ENCODE data around the gene PRDX5.

PRDX5 gene

DNA sequence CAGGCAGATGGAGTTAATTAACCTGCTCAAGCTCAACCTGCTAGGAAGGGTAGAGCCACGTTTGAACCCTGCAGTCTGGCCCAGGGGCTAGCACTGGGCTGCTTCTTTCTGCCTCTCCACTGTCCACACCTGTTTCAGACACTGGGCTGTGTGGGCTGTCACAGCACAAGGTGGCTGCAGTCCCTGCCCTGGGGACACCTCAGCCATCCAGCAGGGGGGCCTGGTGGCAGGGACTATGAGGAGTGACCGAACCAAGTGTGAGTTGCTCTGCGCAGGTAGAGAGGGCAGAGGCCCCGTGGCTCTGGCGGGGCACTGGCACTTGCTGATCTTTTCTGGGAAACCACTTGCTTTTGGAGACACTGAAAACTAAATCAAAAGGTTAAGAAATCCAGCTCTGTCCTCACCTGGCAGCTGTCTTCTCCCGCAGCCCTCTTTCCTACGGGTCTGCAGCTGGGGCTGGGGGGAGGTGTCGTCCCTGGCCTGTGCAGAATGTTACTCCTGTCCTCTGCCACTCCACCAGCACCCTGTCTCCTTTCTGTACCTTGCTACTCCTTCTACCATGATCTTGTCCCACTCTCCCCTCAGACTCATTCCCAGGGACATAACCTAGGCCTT lies 39.2 kb upstream of the PRDX5 start (continued):
- TF ChIP-seq, protein P1, sequence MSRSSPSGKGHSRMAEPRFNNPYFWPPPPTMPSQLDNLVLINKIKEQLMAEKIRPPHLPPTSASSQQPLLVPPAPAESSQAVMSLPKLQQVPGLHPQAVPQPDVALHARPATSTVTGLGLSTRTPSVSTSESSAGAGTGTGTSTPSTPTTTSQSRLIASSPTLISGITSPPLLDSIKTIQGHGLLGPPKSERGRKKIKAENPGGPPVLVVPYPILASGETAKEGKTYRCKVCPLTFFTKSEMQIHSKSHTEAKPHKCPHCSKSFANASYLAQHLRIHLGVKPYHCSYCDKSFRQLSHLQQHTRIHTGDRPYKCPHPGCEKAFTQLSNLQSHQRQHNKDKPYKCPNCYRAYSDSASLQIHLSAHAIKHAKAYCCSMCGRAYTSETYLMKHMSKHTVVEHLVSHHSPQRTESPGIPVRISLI (tag by site-specific recombination; IDR thresholded peaks at IDR 0.05) = no peak

DNA sequence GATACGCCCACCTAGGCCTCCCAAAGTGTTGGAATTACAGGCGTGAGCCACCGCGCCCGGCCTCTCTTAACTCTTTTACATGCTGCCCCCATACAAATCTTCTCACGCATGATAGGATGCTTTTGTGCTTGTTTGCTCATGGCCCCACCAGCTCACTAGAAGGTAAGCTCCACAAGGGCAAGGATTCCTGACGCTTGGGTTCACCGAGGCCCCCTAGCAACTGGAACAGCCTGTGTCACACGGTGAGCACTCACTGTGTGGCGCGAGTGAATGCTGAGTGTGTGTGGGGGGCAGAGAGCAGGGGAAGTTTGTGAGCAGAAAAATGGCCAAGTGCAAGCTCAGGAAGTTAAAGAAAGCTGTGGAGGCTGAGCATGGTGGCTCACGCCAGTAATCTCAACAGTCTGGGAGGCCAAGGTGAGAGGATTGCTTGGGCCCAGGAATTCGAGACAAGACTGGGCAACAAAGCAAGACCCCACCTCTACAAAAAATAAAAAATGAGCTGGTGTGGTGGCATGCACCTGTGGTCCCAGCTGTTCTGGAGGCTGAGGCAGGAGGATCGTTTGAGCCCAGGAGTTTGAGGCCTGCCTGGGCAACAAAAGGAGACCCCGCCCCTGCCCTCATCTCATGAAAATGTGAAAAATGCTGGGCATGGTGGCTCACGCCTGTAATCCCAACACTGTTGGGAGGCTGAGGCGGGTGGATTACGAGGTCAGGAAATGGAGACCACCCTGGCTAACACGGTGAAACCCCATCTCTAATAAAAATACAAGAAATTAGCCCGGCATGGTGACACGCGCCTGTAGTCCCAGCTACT lies 35.8 kb upstream of the PRDX5 start:
- Histone ChIP-seq H3K9me3 (ENCODE audit: control insufficient read depth, insufficient read depth, low read depth, low read length) (no peaks in the 10 kb centered on the region), H3K27ac (ENCODE audit: extremely low read depth, low read depth, low read length) (no peak overlapping the region), H3K4me3 (ENCODE audit: low read depth, low read length) (no peak overlapping the region), H3K4me1 (ENCODE audit: control insufficient read depth, insufficient read depth, low read length) (no peaks in the 10 kb centered on the region; the same call in 1 of the 2 replicates), H3K36me3 (ENCODE audit: control insufficient read depth in 2 of 2, insufficient read depth in 1 of 2, low read length in 2 of 2) (peaks cover 9 to 48% of the 10 kb centered on the region in 2 experiments; a peak in 2 of 3 replicates)
- ChIA-PET CTCF (interaction anchor here (0.5 to 2.0 kb wide), 3 partner anchors 21 to 516 kb away, joined by 3 to 8 read pairs (median 3); no protein-coding TSS in a partner anchor), POLR2A (interaction anchor here (0.7 to 1.2 kb wide), 3 partner anchors 11 to 472 kb away, joined by 3 to 7 read pairs (median 4); partner anchors contain the start of gene TRMT112)
- TF ChIP-seq ZNF121 (tag by site-specific recombination; IDR thresholded peaks at IDR 0.05) (peak; percentile 73), ZBTB17 (tag by site-specific recombination; IDR thresholded peaks at IDR 0.05) (no peak)

DNA sequence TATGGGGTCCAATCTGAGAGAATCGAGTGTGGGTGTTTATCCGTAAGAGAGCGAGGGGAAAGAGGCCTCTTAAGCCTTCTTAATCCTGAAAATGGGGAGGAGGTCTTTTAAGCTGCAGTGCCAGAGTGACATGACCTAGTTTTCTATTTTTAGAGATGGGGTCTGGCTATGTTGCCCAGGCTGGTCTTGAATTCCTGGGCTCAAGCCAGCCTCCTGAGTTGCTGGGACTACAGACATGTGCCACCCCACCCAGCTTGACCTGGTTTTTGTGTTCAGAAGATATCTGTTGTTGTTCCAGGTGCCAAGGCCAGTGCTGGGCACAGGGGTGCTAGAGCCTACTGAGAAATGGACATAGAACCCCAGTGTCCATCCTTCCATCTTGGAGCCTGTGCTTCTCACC lies 34.8 kb upstream of the PRDX5 start:
- Histone ChIP-seq H3K4me1 (ENCODE audit: control insufficient read depth, insufficient read depth, low read length) (no peaks in the 10 kb centered on the region; the same call in 1 of the 2 replicates), H3K36me3 (ENCODE audit: control insufficient read depth in 2 of 2, insufficient read depth in 1 of 2, low read length in 2 of 2) (peaks cover 9 to 49% of the 10 kb centered on the region in 2 experiments; a peak in 2 of 3 replicates), H3K27ac (ENCODE audit: extremely low read depth, low read depth, low read length) (no peak overlapping the region), H3K4me3 (ENCODE audit: low read depth, low read length) (no peak overlapping the region), H3K9me3 (ENCODE audit: control insufficient read depth, insufficient read depth, low read depth, low read length) (no peaks in the 10 kb centered on the region)
- TF ChIP-seq ZNF121 (tag by site-specific recombination; IDR thresholded peaks at IDR 0.05) (peak; percentile 89), ZNF266 (tag by site-specific recombination; IDR thresholded peaks at IDR 0.05; ENCODE audit: low read depth) (no peak), ZNF843 (tag by site-specific recombination; IDR thresholded peaks at IDR 0.05) (no peak)
- ChIA-PET CTCF (interaction anchor here (0.7 to 2.0 kb wide), 6 partner anchors 12 to 166 kb away, joined by 3 to 9 read pairs (median 4); partner anchors contain the start of gene ESRRA), POLR2A (interaction anchor here (0.9 to 3.5 kb wide), 3 partner anchors 13 to 34 kb away, joined by 3 to 41 read pairs (median 3); partner anchors contain the start of genes ESRRA and TRMT112)

DNA sequence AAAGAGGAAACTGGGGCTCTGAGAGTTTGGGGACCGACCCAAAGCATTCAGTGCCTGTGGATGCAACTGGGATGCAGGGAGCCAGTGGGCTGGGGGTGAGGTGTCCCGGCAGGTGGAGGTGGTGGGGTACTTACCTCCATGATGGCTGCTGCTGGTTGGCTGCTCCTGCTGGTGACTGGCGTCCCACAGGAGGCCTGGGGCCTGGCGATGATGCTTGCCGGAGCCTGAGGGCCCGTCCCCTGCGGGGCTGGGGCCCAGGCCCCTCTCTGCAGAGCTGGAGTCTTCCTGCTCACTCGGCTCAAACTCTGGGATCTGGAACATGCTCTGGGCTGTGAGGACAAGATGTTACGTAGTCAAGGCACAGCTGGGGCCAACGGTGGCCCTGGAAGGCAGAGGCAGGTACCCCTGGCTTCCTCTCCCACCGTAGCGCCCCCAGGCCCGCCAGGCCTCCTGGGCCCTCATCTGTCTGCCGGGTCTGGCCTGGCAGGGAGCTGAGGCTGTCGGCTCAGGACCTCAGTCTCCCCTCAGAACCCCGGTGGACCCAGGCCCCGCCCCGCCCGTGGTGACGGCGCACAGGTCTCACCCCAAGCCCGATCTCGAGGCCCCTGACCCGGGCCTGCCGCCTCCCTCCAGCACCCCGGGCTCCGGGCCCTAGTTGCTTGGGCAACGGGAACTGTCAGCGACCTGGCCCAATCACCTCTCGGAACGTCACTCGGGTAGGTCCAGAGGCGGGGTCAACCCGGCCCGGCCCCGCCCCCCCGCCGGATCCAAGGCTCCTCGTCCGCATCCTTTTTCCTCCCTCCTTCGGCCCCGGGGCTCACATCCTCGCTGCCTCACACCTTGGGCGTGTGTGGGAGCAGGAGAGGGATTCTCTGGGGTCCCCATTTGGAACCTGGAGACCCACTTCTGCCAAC lies 33.6 kb upstream of the PRDX5 start, which contains the start of gene BAD:
BAD (minus strand) TSS at position 618 of the 914 bp plus-strand sequence; CDS start at position 321, 297 bp downstream.
- ChIA-PET CTCF (interaction anchor here (0.6 to 2.0 kb wide), 14 partner anchors 9 to 165 kb away, joined by 3 to 9 read pairs (median 4); partner anchors contain the start of genes CATSPERZ, ESRRA and PLCB3), POLR2A (interaction anchor here (0.6 to 3.5 kb wide), 17 partner anchors 9 to 170 kb away, joined by 3 to 41 read pairs (median 5); partner anchors contain the start of genes DNAJC4, ESRRA, FKBP2 and PRDX5)
- Histone ChIP-seq H3K27ac (ENCODE audit: extremely low read depth, low read depth, low read length) (peak within 1 kb of the TSS; percentile 86), H3K9me3 (ENCODE audit: control insufficient read depth, insufficient read depth, low read depth, low read length) (no peaks in the 10 kb centered on the region), H3K4me1 (ENCODE audit: control insufficient read depth, insufficient read depth, low read length) (no peaks in the 10 kb centered on the region; the same call in 1 of the 2 replicates), H3K36me3 (ENCODE audit: control insufficient read depth in 2 of 2, insufficient read depth in 1 of 2, low read length in 2 of 2) (peaks cover 9 to 47% of the 10 kb centered on the region in 2 experiments; a peak in 2 of 3 replicates), H3K4me3 (ENCODE audit: low read depth, low read length) (peak within 1 kb of the TSS; percentile 82)
- TF ChIP-seq GLIS2 (tag by site-specific recombination; IDR thresholded peaks at IDR 0.05) (peak; percentile 76; the same call in 1 of the 2 replicates), ZNF223 (tag by site-specific recombination; IDR thresholded peaks at IDR 0.05) (no peak), ZNF521 (tag by site-specific recombination; IDR thresholded peaks at IDR 0.05) (no peak), YY2 (tag by site-specific recombination; IDR thresholded peaks at IDR 0.05) (no peak), ZNF626 (tag by site-specific recombination; IDR thresholded peaks at IDR 0.05) (no peak), ZNF514 (tag by site-specific recombination; IDR thresholded peaks at IDR 0.05) (no peak), ZNF335 (tag by site-specific recombination; conservative IDR thresholded peaks at IDR 0.05) (peak; percentile 93), SP3 (tag by site-specific recombination; IDR thresholded peaks at IDR 0.05) (peak; percentile 61; the same call in 1 of the 2 replicates), ZNF701 (tag by site-specific recombination; IDR thresholded peaks at IDR 0.05) (no peak), OSR2 (tag by site-specific recombination; IDR thresholded peaks at IDR 0.05) (no peak), GLI4 (tag by site-specific recombination; IDR thresholded peaks at IDR 0.05) (no peak)
- TF ChIP-seq, protein P2, sequence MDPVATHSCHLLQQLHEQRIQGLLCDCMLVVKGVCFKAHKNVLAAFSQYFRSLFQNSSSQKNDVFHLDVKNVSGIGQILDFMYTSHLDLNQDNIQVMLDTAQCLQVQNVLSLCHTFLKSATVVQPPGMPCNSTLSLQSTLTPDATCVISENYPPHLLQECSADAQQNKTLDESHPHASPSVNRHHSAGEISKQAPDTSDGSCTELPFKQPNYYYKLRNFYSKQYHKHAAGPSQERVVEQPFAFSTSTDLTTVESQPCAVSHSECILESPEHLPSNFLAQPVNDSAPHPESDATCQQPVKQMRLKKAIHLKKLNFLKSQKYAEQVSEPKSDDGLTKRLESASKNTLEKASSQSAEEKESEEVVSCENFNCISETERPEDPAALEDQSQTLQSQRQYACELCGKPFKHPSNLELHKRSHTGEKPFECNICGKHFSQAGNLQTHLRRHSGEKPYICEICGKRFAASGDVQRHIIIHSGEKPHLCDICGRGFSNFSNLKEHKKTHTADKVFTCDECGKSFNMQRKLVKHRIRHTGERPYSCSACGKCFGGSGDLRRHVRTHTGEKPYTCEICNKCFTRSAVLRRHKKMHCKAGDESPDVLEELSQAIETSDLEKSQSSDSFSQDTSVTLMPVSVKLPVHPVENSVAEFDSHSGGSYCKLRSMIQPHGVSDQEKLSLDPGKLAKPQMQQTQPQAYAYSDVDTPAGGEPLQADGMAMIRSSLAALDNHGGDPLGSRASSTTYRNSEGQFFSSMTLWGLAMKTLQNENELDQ (tag by site-specific recombination; IDR thresholded peaks at IDR 0.05; ENCODE audit: low read depth) = no peak
- TF ChIP-seq, protein P3, sequence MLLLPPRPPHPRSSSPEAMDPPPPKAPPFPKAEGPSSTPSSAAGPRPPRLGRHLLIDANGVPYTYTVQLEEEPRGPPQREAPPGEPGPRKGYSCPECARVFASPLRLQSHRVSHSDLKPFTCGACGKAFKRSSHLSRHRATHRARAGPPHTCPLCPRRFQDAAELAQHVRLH (tag by site-specific recombination; IDR thresholded peaks at IDR 0.05) = no peak

All from HEK293 (cell line).